HFFc6 (cell line): Measurements from ENCODE around the gene CRLF1. TPM values are rescaled to one million over a fixed set of nuclear protein-coding genes. Genes with fewer than 3 reads are reported as not detected.

Experiments
- DNase-seq: peaks from one replicate; pipeline ENCODE4 v3.0.0-alpha.2; 2018
- H3K27ac Mint-ChIP-seq: 2 replicates; pipeline ENCODE4 v1.8.0; 2020; ENCODE audit warnings: mild to moderate bottlenecking, mixed read lengths
- H3K27me3 Mint-ChIP-seq: 2 replicates; pipeline ENCODE4 v1.8.0; 2021; ENCODE audit warnings: mild to moderate bottlenecking, moderate library complexity, mixed read lengths; ENCODE audit not compliant: insufficient read depth
- H3K36me3 Mint-ChIP-seq: 2 replicates; pipeline ENCODE4 v1.8.0; 2021; ENCODE audit warnings: low read depth, mixed read lengths
- H3K4me1 Mint-ChIP-seq: 2 replicates; pipeline ENCODE4 v1.8.0; 2020; ENCODE audit warnings: low read depth, mixed read lengths
- H3K4me3 Mint-ChIP-seq: 2 replicates; pipeline ENCODE4 v1.8.0; 2020; ENCODE audit warnings: mild to moderate bottlenecking, moderate library complexity, mixed read lengths
- H3K9me3 Mint-ChIP-seq: 2 replicates; pipeline ENCODE4 v1.8.0; 2020; ENCODE audit warnings: mild to moderate bottlenecking, mixed read lengths
- total RNA-seq, 6 experiments: library from RNA; stranded (reverse); fragmentation: NEBNext Ultra II Directional; extraction: Animal tissue kit (Norgen Biotek cat#: 25700); gene quantifications; 2 replicates in 1 of 6; 3 replicates in 5 of 6; pipeline ENCODE4 v1.2.3, GENCODE V29; 2021
- TF ChIP-seq, protein P1 (sequence below): fragments of 200-600 bp; sonication (generic); IDR thresholded peaks from 2 replicates; pipeline ENCODE4 v1.5.0; 2021; ENCODE audit warnings: antibody characterized with exemption, mild to moderate bottlenecking

CRLF1 gene
- total RNA-seq, 6 experiments from 2014 or later, result 1.6 to 4.1 (median 2.4) TPM

DNA sequence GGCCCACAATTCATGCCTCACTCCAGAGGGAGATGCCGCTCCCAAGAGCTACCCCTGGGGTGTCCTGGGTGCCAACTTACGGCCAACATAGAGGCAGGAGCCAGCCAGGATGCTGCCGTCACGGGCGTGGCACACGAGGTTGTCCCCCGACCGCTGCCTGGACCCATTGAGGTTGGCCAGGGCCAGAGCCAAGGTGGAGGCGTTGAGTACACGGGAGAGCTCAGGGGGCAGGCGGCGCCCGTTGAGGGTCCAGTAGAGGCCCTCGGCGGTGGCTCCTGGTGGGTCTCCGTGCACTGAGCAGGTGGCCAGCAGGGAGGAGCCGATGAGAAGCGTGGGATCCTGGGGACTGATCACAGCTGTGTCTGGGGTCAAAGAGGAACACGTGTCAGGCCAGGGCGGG is 7.1 kb downstream of the CRLF1 start:
- DNase-seq, result no peak
- Mint-ChIP-seq H3K4me3 (no peak overlapping the region), H3K27me3 (peaks cover 10% of the 10 kb centered on the region; the same call in 1 of the 2 replicates), H3K27ac (no peak overlapping the region), H3K36me3 (no peaks in the 10 kb centered on the region), H3K9me3 (no peaks in the 10 kb centered on the region), H3K4me1 (peaks cover 5% of the 10 kb centered on the region)
- TF ChIP-seq, protein P1, sequence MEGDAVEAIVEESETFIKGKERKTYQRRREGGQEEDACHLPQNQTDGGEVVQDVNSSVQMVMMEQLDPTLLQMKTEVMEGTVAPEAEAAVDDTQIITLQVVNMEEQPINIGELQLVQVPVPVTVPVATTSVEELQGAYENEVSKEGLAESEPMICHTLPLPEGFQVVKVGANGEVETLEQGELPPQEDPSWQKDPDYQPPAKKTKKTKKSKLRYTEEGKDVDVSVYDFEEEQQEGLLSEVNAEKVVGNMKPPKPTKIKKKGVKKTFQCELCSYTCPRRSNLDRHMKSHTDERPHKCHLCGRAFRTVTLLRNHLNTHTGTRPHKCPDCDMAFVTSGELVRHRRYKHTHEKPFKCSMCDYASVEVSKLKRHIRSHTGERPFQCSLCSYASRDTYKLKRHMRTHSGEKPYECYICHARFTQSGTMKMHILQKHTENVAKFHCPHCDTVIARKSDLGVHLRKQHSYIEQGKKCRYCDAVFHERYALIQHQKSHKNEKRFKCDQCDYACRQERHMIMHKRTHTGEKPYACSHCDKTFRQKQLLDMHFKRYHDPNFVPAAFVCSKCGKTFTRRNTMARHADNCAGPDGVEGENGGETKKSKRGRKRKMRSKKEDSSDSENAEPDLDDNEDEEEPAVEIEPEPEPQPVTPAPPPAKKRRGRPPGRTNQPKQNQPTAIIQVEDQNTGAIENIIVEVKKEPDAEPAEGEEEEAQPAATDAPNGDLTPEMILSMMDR, result no peak

DNA sequence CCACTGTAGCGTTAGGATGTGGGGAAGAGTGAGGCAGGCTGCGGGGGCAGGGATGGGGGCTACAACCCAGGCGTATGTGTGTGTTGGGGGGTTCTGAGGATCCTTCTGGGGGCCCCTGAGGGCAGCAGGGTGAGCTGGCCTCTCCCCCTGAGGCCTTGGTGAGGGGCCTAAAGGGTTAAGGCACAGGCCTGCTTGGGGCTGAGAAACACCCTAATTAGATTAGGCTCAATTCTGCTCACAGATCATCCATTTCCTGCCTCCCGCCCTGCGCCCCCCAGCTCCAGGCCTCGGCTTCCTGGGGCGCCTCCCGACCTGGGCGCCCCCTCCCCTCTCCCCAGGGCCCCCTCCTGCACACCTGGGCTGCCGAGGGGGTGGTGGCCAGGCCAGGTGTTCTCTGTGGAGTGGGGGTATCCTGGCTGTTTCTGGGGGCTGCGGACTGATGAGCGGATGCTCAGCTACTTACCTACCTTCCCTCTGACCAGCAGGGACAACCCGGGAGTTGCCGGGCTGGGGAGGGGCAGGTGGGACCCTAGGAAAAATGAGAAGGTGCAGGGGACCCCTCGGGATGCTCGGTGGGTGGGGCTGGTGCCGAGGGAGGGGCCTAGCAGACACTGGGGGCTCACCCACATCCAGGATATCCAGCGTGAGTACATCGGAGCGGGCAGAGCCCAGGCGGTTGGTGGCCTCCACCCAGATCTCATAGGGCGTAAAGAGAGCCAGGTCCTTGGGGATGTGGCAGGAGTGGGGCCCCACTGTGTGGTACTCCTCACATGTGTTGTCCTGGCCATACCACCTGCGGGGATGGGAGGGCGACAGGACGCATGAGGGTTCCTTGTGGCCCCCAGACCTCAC is 8.6 kb downstream of the CRLF1 start:
- H3K4me1 Mint-ChIP-seq, result peaks cover 11% of the 10 kb centered on the region
- H3K36me3 Mint-ChIP-seq, result no peaks in the 10 kb centered on the region
- no peak for DNase-seq
- TF ChIP-seq, protein P1, result no peak
- no peak overlapping the region for H3K27ac Mint-ChIP-seq
- no peak overlapping the region for H3K4me3 Mint-ChIP-seq
- peaks cover 7% of the 10 kb centered on the region; the same call in 1 of the 2 replicates for H3K27me3 Mint-ChIP-seq
- no peaks in the 10 kb centered on the region for H3K9me3 Mint-ChIP-seq

DNA sequence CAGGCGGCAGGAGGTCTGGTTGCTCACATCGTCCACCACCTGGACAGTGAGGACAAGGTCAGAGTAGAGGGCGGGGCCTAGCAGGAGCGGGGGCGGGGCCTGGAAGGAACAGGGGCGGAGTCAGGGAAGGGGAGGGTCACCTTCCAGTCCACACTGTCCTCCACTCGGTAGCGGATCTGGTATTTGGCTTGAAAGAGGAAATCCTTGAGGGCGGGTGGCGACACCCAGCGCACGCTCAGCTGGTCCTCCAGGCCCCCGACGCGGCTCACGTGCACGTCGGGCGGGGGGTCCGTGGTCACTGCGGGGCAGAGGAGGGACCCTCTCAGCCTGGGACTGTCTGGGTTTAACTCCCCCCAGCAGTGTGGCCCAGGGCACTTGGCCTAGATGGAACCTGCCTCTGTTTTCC is 9.8 kb downstream of the CRLF1 start:
- no peak for DNase-seq
- TF ChIP-seq, protein P1, result no peak
- Mint-ChIP-seq H3K27ac (no peak overlapping the region), H3K27me3 (peaks cover 7% of the 10 kb centered on the region; the same call in 1 of the 2 replicates), H3K4me3 (no peak overlapping the region), H3K4me1 (peaks cover 11% of the 10 kb centered on the region), H3K36me3 (no peaks in the 10 kb centered on the region), H3K9me3 (no peaks in the 10 kb centered on the region)

- TF ChIP-seq, protein P1, result no peak
Measured at GRCh38 chr19:18595475-18595874, 11.1 kb downstream of the CRLF1 start.

DNA sequence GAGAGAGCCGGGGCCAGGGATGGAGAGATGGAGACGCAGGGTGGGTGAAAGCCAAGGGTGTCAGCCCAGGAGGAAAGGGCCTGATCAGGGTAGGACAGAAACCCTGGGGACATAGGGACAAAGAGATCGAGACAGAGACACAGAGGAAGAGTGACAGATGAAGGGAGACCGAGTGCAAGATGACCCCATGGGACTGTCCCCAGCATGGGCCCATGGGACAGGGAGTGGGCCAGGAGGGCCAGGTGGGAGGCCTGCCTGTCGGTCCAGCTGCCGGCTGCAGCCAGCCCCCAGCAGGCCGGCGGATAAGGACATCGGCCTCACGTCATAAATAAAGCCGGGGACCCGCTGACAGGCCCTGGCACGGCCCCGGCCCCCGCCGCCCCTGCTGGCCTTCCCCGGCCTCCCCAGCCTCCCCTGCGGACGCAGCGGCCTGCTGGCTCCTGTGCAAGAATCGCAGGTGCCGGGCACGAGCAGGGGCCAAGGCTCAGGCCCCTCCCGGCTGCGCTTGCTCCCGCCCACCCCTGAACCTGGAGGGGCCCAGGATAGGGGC is 11.7 kb downstream of the CRLF1 start:
- TF ChIP-seq, protein P1, result no peak
- Mint-ChIP-seq H3K9me3 (no peaks in the 10 kb centered on the region), H3K36me3 (peaks cover 8% of the 10 kb centered on the region; the same call in 1 of the 2 replicates), H3K27ac (peak overlapping the region; percentile 65), H3K27me3 (peaks cover 7% of the 10 kb centered on the region; the same call in 1 of the 2 replicates), H3K4me3 (peak overlapping the region; percentile 77), H3K4me1 (peaks cover 14% of the 10 kb centered on the region)
- DNase-seq, result no peak

More at GRCh38 chr19:18595475-18595874, 11.1 kb downstream of the CRLF1 start:
- Mint-ChIP-seq H3K27ac (no peak overlapping the region), H3K4me3 (no peak overlapping the region), H3K9me3 (no peaks in the 10 kb centered on the region), H3K4me1 (peaks cover 11% of the 10 kb centered on the region), H3K27me3 (peaks cover 7% of the 10 kb centered on the region; the same call in 1 of the 2 replicates), H3K36me3 (peaks cover 6% of the 10 kb centered on the region; the same call in 1 of the 2 replicates)
- DNase-seq, result no peak
